Hepatocyte (in vitro differentiated cells): Measurements from ENCODE around the gene PIGQ. TPM values are rescaled to one million over a fixed set of nuclear protein-coding genes. Genes with fewer than 3 reads are reported as not detected.

Experiments used
- DNase-seq: peaks from one replicate; pipeline ENCODE4 v3.0.0-alpha.2; 2016; ENCODE audit warnings: low spot score
- H2AFZ ChIP-seq: fragments of 200-600 bp; sonication (generic); 2 replicates; pipeline ENCODE4 v1.6.0; 2016; ENCODE audit warnings: antibody characterized with exemption, mild to moderate bottlenecking
- H3K27ac ChIP-seq: fragments of 200-600 bp; sonication (generic); 2 replicates; pipeline ENCODE4 v1.5.1; 2016; ENCODE audit warnings: mild to moderate bottlenecking
- H3K27me3 ChIP-seq: fragments of 200-600 bp; sonication (generic); 2 replicates; pipeline ENCODE4 v1.6.1; 2016
- H3K36me3 ChIP-seq: fragments of 200-600 bp; sonication (generic); replicated peaks from 2 replicates; pipeline ENCODE4 v1.5.1; 2016; ENCODE audit warnings: low read depth; ENCODE audit not compliant: insufficient read depth
- H3K4me1 ChIP-seq: fragments of 200-600 bp; sonication (generic); 2 replicates; pipeline ENCODE4 v1.5.1; 2016; ENCODE audit warnings: mild to moderate bottlenecking, moderate library complexity; ENCODE audit not compliant: insufficient read depth
- H3K4me2 ChIP-seq: fragments of 200-600 bp; sonication (generic); 2 replicates; pipeline ENCODE4 v1.6.0; 2016
- H3K4me3 ChIP-seq: fragments of 200-600 bp; sonication (generic); 2 replicates; pipeline ENCODE4 v1.5.1; 2016; ENCODE audit warnings: mild to moderate bottlenecking
- H3K79me2 ChIP-seq: fragments of 200-600 bp; sonication (generic); 2 replicates; pipeline ENCODE4 v1.6.0; 2017; ENCODE audit warnings: mild to moderate bottlenecking
- H3K9me2 ChIP-seq: fragments of 200-600 bp; sonication (generic); replicated peaks from 2 replicates; pipeline ENCODE4 v1.6.0; 2017; ENCODE audit warnings: mild to moderate bottlenecking; ENCODE audit not compliant: insufficient read depth
- H3K9me3 ChIP-seq: fragments of 200-600 bp; sonication (generic); 2 replicates; pipeline ENCODE4 v1.5.1; 2016; ENCODE audit warnings: low read depth, mild to moderate bottlenecking
- H4K20me1 ChIP-seq: fragments of 200-600 bp; sonication (generic); 2 replicates; pipeline ENCODE4 v1.6.0; 2016; ENCODE audit warnings: mild to moderate bottlenecking; ENCODE audit not compliant: insufficient read depth, poor library complexity, severe bottlenecking
- CTCF ChIP-seq: fragments of 200-600 bp; sonication (generic); IDR thresholded peaks from 2 replicates; pipeline ENCODE4 v1.5.1; 2016; ENCODE audit warnings: antibody characterized with exemption, mild to moderate bottlenecking; ENCODE audit not compliant: poor library complexity
- EZH2 ChIP-seq: fragments of 200-600 bp; sonication (generic); IDR thresholded peaks from 2 replicates; pipeline ENCODE4 v1.6.1; 2016; ENCODE audit warnings: antibody characterized with exemption, mild to moderate bottlenecking, borderline replicate concordance
- EZH2phosphoT487 ChIP-seq: fragments of 200-600 bp; sonication (generic); IDR thresholded peaks from one replicate; pipeline ENCODE4 v1.6.1; 2018; ENCODE audit warnings: antibody characterized with exemption, mild to moderate bottlenecking, low read depth, moderate library complexity; ENCODE audit not compliant: unreplicated experiment, severe bottlenecking
- WGBS: methylation state at CpG from one replicate; pipeline ENCODE4 v1.1.6; 2016; ENCODE audit warnings: low lambda C conversion rate; ENCODE audit errors: missing lambda C conversion rate; 5-methylcytosine and 5-hydroxymethylcytosine counted together
- polyA plus RNA-seq: library from polyadenylated mRNA; unstranded; fragments of >200 nt; fragmentation: Nextera tagmentation; extraction: Ambion mirVana; gene quantifications from 2 replicates; pipeline ENCODE4 v1.2.1, GENCODE V29; 2016
- total RNA-seq: library from RNA; depleted of rRNA; stranded (reverse); fragments of >200 nt; gene quantifications from 2 replicates; pipeline ENCODE4 v1.2.3, GENCODE V29; 2014

Gene PIGQ
- total and polyA plus RNA-seq, 2 experiments from 2014 or later = 30.0 to 58.6 TPM

DNA sequence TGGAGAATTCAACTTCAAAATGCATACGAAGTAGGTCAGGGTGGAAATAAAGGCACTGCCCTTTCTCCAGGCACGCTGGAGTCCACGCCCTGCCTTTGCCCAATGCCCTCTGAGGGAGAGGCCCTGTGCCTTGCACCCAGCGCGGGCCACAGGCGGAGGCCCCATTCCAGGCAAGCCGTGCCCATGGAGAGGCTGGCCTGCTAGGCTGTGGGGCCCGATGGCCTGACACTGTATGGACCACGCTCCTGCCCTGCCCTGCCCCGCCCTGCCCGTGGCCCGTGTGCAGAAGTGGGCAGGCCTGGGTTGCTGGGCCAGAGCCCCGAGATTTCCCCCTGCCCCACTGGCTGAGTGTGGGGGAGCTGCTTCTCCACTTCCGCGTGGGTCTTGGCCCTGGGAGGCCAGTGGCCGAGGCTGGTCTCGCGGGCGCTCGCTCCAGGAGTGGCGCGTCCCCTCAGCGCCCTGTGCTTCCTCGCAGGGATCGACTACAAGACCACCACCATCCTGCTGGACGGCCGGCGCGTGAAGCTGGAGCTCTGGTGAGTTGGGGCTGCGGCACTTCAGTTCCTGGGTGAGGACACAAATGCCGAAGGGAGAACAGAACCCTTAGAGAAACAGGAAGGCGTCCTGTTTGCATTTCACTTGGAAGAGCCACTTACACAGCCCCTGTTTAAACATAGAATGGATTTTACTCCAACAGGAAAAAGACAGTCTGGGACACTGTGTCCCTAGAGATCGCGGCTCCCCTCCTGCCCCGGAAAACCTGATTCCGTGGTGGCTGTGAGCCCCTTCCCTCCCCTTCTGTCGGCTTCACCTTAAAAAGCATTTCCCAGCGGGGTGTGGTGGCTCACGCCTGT is 47.2 kb downstream of the PIGQ start:
- Histone ChIP-seq H2AFZ (no peak overlapping the region), H3K9me3 (no peaks in the 10 kb centered on the region), H3K9me2 (no peaks in the 10 kb centered on the region), H3K4me2 (no peak overlapping the region), H3K27me3 (no peaks in the 10 kb centered on the region), H3K79me2 (peaks cover 19% of the 10 kb centered on the region), H3K4me1 (no peaks in the 10 kb centered on the region), H3K36me3 (no peaks in the 10 kb centered on the region), H4K20me1 (peaks cover 8% of the 10 kb centered on the region), H3K27ac (no peak overlapping the region), H3K4me3 (no peak overlapping the region)
- WGBS = 98% methylated on average over 37 of the region's 39 CpGs
- TF ChIP-seq EZH2phosphoT487 (no peak), CTCF (no peak), EZH2 (no peak)
- no peak for DNase-seq

GRCh38 chr16:617855-618254 is 48.1 kb downstream of the PIGQ start:
- H3K4me2 ChIP-seq = no peak overlapping the region
- no peak for DNase-seq
- H3K27me3 ChIP-seq = no peaks in the 10 kb centered on the region
- WGBS = 94% methylated on average over 16 of the region's 16 CpGs
- no peak overlapping the region for H2AFZ ChIP-seq
- no peak overlapping the region for H3K4me3 ChIP-seq
- no peaks in the 10 kb centered on the region for H3K36me3 ChIP-seq
- H3K9me2 ChIP-seq = no peaks in the 10 kb centered on the region
- no peaks in the 10 kb centered on the region for H3K4me1 ChIP-seq
- H3K9me3 ChIP-seq = no peaks in the 10 kb centered on the region
- no peak for TF ChIP-seq EZH2phosphoT487
- no peak for TF ChIP-seq CTCF
- TF ChIP-seq EZH2 = no peak
- H3K27ac ChIP-seq = no peak overlapping the region
- H4K20me1 ChIP-seq = peaks cover 8% of the 10 kb centered on the region
- peaks cover 19% of the 10 kb centered on the region for H3K79me2 ChIP-seq

DNA sequence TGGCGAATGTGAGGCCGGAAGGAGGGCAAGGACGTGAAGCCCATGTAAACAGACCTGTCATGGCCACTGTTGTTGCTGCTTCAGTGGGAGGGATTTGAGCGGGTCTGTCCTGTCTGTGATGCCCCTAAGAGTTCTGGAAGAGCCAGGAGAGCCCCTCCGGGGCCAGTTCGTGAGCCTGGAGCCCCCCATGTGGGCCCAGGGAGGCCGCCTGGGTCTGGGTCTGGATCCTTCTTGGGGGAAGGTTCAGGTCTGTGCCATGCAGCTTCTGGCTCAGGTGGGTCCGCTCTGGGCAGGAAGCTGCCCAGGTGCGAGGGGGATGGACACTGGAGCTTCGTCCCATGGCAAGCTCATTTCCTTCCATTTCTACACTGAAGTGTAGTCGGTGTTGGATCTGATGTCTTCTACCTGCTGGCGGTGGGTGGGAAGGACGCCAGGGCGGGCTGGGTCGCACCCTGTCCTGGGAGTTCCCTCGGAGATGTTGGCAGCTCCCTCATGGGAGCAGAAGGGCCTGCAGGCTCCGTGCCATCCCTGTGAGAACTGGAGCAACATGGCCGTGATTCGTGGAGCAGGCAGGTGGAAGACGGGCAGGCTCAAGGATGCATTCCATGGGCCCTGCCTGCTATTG is 49.8 kb downstream of the PIGQ start:
- H3K27ac ChIP-seq = no peak overlapping the region
- WGBS = 96% methylated on average over 20 of the region's 20 CpGs
- H3K36me3 ChIP-seq = no peaks in the 10 kb centered on the region
- DNase-seq = no peak
- H3K9me3 ChIP-seq = no peaks in the 10 kb centered on the region
- H3K79me2 ChIP-seq = peaks cover 14% of the 10 kb centered on the region
- H3K4me1 ChIP-seq = no peaks in the 10 kb centered on the region
- no peak overlapping the region for H3K4me2 ChIP-seq
- TF ChIP-seq EZH2 (no peak), EZH2phosphoT487 (no peak), CTCF (no peak)
- no peaks in the 10 kb centered on the region for H3K9me2 ChIP-seq
- peaks cover 15% of the 10 kb centered on the region for H4K20me1 ChIP-seq
- no peak overlapping the region for H2AFZ ChIP-seq
- H3K27me3 ChIP-seq = no peaks in the 10 kb centered on the region
- no peak overlapping the region for H3K4me3 ChIP-seq
